Esophagus squamous epithelium (tissue), 5 donors: Measurements from ENCODE around the gene CA11. TPM values are rescaled to one million over a fixed set of nuclear protein-coding genes. Genes with fewer than 3 reads are reported as not detected.
"Not testable (repeated sequence)": the region's sequence is repeated elsewhere in the genome, so short reads cannot be mapped to it uniquely, and the experiment has no call there.

Experiments
- DNase-seq: peaks from one replicate; lab custom pipeline; 2025; lab: John Stamatoyannopoulos, UW
- H3K27ac ChIP-seq, 4 donors: fragments of 200-600 bp; sonication (generic); one replicate each; pipeline ENCODE4 v1.5.1; 2016 to 2019; ENCODE audit warnings: mild to moderate bottlenecking in 1 of 4
- H3K27me3 ChIP-seq, 4 donors: fragments of 200-600 bp; sonication (generic); 1 replicate in 3 of 4; 2 replicates in 1 of 4; pipeline versions ENCODE4 v1.5.1 to v1.6.0; 2017 to 2021; ENCODE audit warnings: antibody characterized with exemption in 1 of 4
- H3K36me3 ChIP-seq, 3 donors: fragments of 200-600 bp; sonication (generic); one replicate each; pipeline ENCODE4 v1.5.1; 2016 to 2019
- H3K4me1 ChIP-seq, 3 donors: fragments of 200-600 bp; sonication (generic); one replicate each; pipeline ENCODE4 v1.5.1; 2017 to 2019
- H3K4me3 ChIP-seq, 4 donors: fragments of 200-600 bp; sonication (generic); 1 replicate in 3 of 4; 2 replicates in 1 of 4; pipeline ENCODE4 v1.5.1; 2016 to 2019; ENCODE audit warnings: mild to moderate bottlenecking in 2 of 4, moderate library complexity in 1 of 4
- H3K9me3 ChIP-seq, 3 donors: fragments of 200-600 bp; sonication (generic); one replicate each; pipeline ENCODE4 v1.5.1; 2016 to 2019
- CTCF ChIP-seq, 6 experiments: fragments of 450-650 bp in 4 of 6; fragments of 200-600 bp in 2 of 6; sonication (generic) in 2 of 6; IDR thresholded peaks; one replicate each; pipeline ENCODE4 v1.5.1; 2016 to 2019; ENCODE audit warnings: antibody characterized with exemption in 6 of 6, mild to moderate bottlenecking in 4 of 6, moderate library complexity in 4 of 6
- POLR2A ChIP-seq, 4 donors: fragments of 450-650 bp; IDR thresholded peaks; one replicate each; pipeline ENCODE4 v1.6.1; 2017; ENCODE audit warnings: antibody characterized with exemption in 4 of 4, mild to moderate bottlenecking in 4 of 4, moderate library complexity in 3 of 4
- WGBS, 2 donors: methylation state at CpG; one replicate each; pipeline ENCODE4 v1.1.5; 2018; 5-methylcytosine and 5-hydroxymethylcytosine counted together
- intact Hi-C: fragments of 100-400 bp; cut with DNase I; formaldehyde crosslinking; loops from one replicate; pipeline ENCODE4 v1.15.0; 2022
- total RNA-seq, 4 donors: library from RNA; depleted of rRNA; stranded (reverse); fragments of >200 nt; gene quantifications; one replicate each; pipeline ENCODE4 v1.1.0, GENCODE V29; 2016
- donor health status: DM: yes; HTN: yes; CAD: no.

CA11 gene
- total RNA-seq, 4 donors from 2014 or later, result 1.4 to 6.9 (median 5.2) TPM

GRCh38 chr19:48685583-48685982, 39.6 kb upstream of the CA11 start:
- H3K27me3 ChIP-seq, result no peaks in the 10 kb centered on the region
- H3K36me3 ChIP-seq, result no peaks in the 10 kb centered on the region
- intact Hi-C loops, result no loop called here
- TF ChIP-seq POLR2A (IDR thresholded peaks at IDR 0.05) (no peak), CTCF (IDR thresholded peaks at IDR 0.05) (no peak)
- H3K4me3 ChIP-seq, result no peak overlapping the region
- DNase-seq, result no peak
- H3K27ac ChIP-seq, result peak overlapping the region in 3 of 4 donors; percentile 47 to 68 (median 48)
- H3K9me3 ChIP-seq, result no peaks in the 10 kb centered on the region
- WGBS, 2 donors, result 47 to 68% methylated on average over 9 of the region's 9 CpGs
- peaks cover 0 to 35% (median 7%) of the 10 kb centered on the region in 3 donors for H3K4me1 ChIP-seq

GRCh38 chr19:48683349-48683748, 37.4 kb upstream of the CA11 start:
- no peak for DNase-seq
- H3K27ac ChIP-seq, result no peak overlapping the region
- peaks cover 0 to 27% (median 3%) of the 10 kb centered on the region in 3 donors for H3K4me1 ChIP-seq
- H3K9me3 ChIP-seq, result no peaks in the 10 kb centered on the region
- intact Hi-C loops, result no loop called here
- TF ChIP-seq CTCF (IDR thresholded peaks at IDR 0.05), result no peak
- no peak for TF ChIP-seq POLR2A (IDR thresholded peaks at IDR 0.05)
- WGBS, 2 donors, result 71 to 83% methylated on average over 11 of the region's 11 CpGs
- H3K4me3 ChIP-seq, result peak overlapping the region in 1 of 4 donors; percentile 26
- H3K27me3 ChIP-seq, result no peaks in the 10 kb centered on the region
- H3K36me3 ChIP-seq, result no peaks in the 10 kb centered on the region

- no peaks in the 10 kb centered on the region for H3K36me3 ChIP-seq
- no peaks in the 10 kb centered on the region for H3K9me3 ChIP-seq
- intact Hi-C loops, result no loop called here
- peaks cover 0 to 39% (median 3%) of the 10 kb centered on the region in 3 donors for H3K4me1 ChIP-seq
- H3K27me3 ChIP-seq, result no peaks in the 10 kb centered on the region
- DNase-seq, result no peak
- H3K4me3 ChIP-seq, result no peak overlapping the region
- TF ChIP-seq POLR2A (IDR thresholded peaks at IDR 0.05), result no peak
- TF ChIP-seq CTCF (IDR thresholded peaks at IDR 0.05), result no peak
- H3K27ac ChIP-seq, result no peak overlapping the region
- WGBS, 2 donors, result 75% methylated on average over 5 of the region's 7 CpGs; no CpG with 5 or more reads in 1 of the 2 donors
Observed at GRCh38 chr19:48681127-48681470, 35.1 kb upstream of the CA11 start.

GRCh38 chr19:48680436-48681126, 34.6 kb upstream of the CA11 start:
- Histone ChIP-seq H3K36me3 (no peaks in the 10 kb centered on the region), H3K27ac (no peak overlapping the region), H3K4me3 (no peak overlapping the region), H3K4me1 (peaks cover 0 to 39% (median 6%) of the 10 kb centered on the region in 3 donors), H3K9me3 (no peaks in the 10 kb centered on the region), H3K27me3 (no peaks in the 10 kb centered on the region)
- TF ChIP-seq CTCF (IDR thresholded peaks at IDR 0.05) (no peak), POLR2A (IDR thresholded peaks at IDR 0.05) (no peak)
- intact Hi-C loops, result no loop called here
- 82 to 90% methylated on average over 10 to 19 of the region's 45 CpGs for WGBS, 2 donors
- DNase-seq, result no peak

GRCh38 chr19:48680006-48680405, 34.0 kb upstream of the CA11 start:
- intact Hi-C loops, H3K4me3 ChIP-seq, H3K27me3 ChIP-seq, H3K27ac ChIP-seq, DNase-seq, H3K36me3 ChIP-seq, H3K9me3 ChIP-seq: not testable (repeated sequence)
- 85 to 95% methylated on average over 4 to 9 of the region's 19 CpGs for WGBS, 2 donors
- peaks cover 0 to 39% (median 10%) of the 10 kb centered on the region in 3 donors for H3K4me1 ChIP-seq
